MM.1S (cell line): ENCODE results near the gene BIRC5.

Experiments used
- CTCF ChIP-seq: fragments of 300-600 bp; sonication (generic); IDR thresholded peaks from 2 replicates; pipeline ENCODE4 v1.5.1; 2016; ENCODE audit warnings: antibody characterized with exemption, low read length, mixed read lengths
- EZH2 ChIP-seq: fragments of 300-600 bp; sonication (generic); optimal IDR thresholded peaks from 2 replicates; pipeline ENCODE3; 2017; ENCODE audit warnings: low read depth, mild to moderate bottlenecking, antibody characterized with exemption, low read length, mixed read lengths
- EZH2phosphoT487 ChIP-seq: fragments of 300-600 bp; sonication (generic); IDR thresholded peaks from 2 replicates; pipeline ENCODE4 v1.6.1; 2018; ENCODE audit warnings: antibody characterized with exemption, low read length

GRCh38 chr17:78266771-78267170 is 52.7 kb downstream of the BIRC5 start:
- TF ChIP-seq CTCF, result no peak
- no peak for TF ChIP-seq EZH2
- no peak for TF ChIP-seq EZH2phosphoT487
